Measurements from ENCODE around the gene GLDC.

Gene GLDC

GRCh38 chr9:6490863-6491262 lies 154.7 kb downstream of the GLDC start:
- no peak overlapping the region for H3K4me3 ChIP-seq (ENCODE audit: low read depth, low read length)
- TF ChIP-seq, protein P1, sequence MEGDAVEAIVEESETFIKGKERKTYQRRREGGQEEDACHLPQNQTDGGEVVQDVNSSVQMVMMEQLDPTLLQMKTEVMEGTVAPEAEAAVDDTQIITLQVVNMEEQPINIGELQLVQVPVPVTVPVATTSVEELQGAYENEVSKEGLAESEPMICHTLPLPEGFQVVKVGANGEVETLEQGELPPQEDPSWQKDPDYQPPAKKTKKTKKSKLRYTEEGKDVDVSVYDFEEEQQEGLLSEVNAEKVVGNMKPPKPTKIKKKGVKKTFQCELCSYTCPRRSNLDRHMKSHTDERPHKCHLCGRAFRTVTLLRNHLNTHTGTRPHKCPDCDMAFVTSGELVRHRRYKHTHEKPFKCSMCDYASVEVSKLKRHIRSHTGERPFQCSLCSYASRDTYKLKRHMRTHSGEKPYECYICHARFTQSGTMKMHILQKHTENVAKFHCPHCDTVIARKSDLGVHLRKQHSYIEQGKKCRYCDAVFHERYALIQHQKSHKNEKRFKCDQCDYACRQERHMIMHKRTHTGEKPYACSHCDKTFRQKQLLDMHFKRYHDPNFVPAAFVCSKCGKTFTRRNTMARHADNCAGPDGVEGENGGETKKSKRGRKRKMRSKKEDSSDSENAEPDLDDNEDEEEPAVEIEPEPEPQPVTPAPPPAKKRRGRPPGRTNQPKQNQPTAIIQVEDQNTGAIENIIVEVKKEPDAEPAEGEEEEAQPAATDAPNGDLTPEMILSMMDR (IDR thresholded peaks at IDR 0.05; ENCODE audit: borderline replicate concordance, insufficient read depth, low read depth, low read length), result no peak

DNA sequence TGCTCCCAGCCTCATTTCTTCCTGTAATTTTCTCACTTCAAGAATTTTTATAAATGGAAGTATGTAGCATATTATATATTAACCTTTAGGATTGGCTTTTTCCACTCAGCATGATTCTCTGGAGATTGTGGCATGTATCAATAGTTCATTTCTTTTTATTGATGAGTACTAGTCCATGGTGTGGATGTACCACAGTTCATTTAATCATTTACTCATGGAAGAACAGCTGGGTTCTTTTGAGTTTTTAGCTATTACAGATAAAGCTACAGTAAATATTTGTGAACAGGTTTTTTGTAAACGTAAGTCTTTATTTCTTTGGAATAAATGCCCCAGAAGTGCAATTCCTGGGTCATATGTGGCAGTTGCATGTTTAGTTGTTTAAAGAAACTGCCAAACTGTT lies 156.4 kb downstream of the GLDC start:
- TF ChIP-seq, protein P1 (IDR thresholded peaks at IDR 0.05; ENCODE audit: borderline replicate concordance, insufficient read depth, low read depth, low read length), result no peak
- H3K4me3 ChIP-seq (ENCODE audit: low read depth, low read length), result no peak overlapping the region

GRCh38 chr9:6488395-6488794 lies 157.1 kb downstream of the GLDC start:
- H3K4me3 ChIP-seq (ENCODE audit: low read depth, low read length), result no peak overlapping the region
- TF ChIP-seq, protein P1 (IDR thresholded peaks at IDR 0.05; ENCODE audit: borderline replicate concordance, insufficient read depth, low read depth, low read length), result no peak

DNA sequence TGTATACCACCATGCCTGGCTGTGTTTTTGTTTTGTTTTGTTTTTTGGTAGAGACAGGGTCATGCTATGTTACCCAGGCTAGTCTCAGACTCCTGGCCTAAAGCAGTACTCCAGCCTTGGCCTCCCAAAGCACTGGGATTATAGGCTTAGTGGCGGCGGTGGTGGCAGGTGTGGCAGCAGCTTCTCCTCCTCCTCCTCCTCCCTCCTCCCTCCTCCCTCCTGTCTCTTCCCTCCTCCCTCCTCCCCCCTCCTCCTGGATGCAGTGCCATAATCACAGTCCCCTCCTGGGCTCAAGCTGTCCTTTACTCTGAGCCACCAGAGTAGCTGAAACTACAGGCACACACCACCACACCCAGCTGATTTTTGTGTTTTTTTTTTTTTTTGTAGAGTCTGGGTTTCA lies 161.3 kb downstream of the GLDC start:
- H3K4me3 ChIP-seq (ENCODE audit: low read depth, low read length), result no peak overlapping the region
- TF ChIP-seq, protein P1 (IDR thresholded peaks at IDR 0.05; ENCODE audit: borderline replicate concordance, insufficient read depth, low read depth, low read length), result no peak
